ENCODE measurements around the gene KCNJ11.

KCNJ11 gene

GRCh38 chr11:17408026-17408425 lies 19.6 kb upstream of the KCNJ11 start:
- no peak for DNase-seq

GRCh38 chr11:17407575-17407974 lies 19.1 kb upstream of the KCNJ11 start:
- no peak for DNase-seq

GRCh38 chr11:17406818-17407149 lies 18.3 kb upstream of the KCNJ11 start:
- no peak for DNase-seq

GRCh38 chr11:17406082-17406817 lies 17.8 kb upstream of the KCNJ11 start:
- no peak for DNase-seq

- no peak for DNase-seq
Observed at GRCh38 chr11:17405232-17406005, 17.0 kb upstream of the KCNJ11 start.

GRCh38 chr11:17403980-17404759 lies 15.7 kb upstream of the KCNJ11 start:
- no peak for DNase-seq

GRCh38 chr11:17402486-17402885 lies 14.0 kb upstream of the KCNJ11 start:
- DNase-seq, result no peak

- no peak for DNase-seq
Observed at GRCh38 chr11:17401841-17402240, 13.4 kb upstream of the KCNJ11 start.

- DNase-seq, result no peak
Observed at GRCh38 chr11:17401316-17401715, 12.9 kb upstream of the KCNJ11 start.

- no peak for DNase-seq
Observed at GRCh38 chr11:17400048-17400775, 11.8 kb upstream of the KCNJ11 start.

GRCh38 chr11:17399236-17399635 lies 10.8 kb upstream of the KCNJ11 start:
- no peak for DNase-seq

GRCh38 chr11:17397311-17398002 lies 9.0 kb upstream of the KCNJ11 start:
- no peak for DNase-seq

- DNase-seq, result no peak
Observed at GRCh38 chr11:17396598-17397310, 8.3 kb upstream of the KCNJ11 start.

- no peak for DNase-seq
Observed at GRCh38 chr11:17395978-17396377, 7.5 kb upstream of the KCNJ11 start.

GRCh38 chr11:17395554-17395961 lies 7.1 kb upstream of the KCNJ11 start:
- DNase-seq, result no peak

- no peak for DNase-seq
Observed at GRCh38 chr11:17394743-17395390, 6.4 kb upstream of the KCNJ11 start.

- no peak for DNase-seq
Observed at GRCh38 chr11:17393472-17393871, 5.0 kb upstream of the KCNJ11 start.

GRCh38 chr11:17392872-17393271 lies 4.4 kb upstream of the KCNJ11 start:
- DNase-seq, result no peak

GRCh38 chr11:17391493-17392355 lies 3.3 kb upstream of the KCNJ11 start:
- DNase-seq, result no peak

Measured in cortex of kidney (tissue), 1 donor.